HepG2 (cell line): Measurements from ENCODE around the gene ME2. TPM values are rescaled to one million over a fixed set of nuclear protein-coding genes. Genes with fewer than 3 reads are reported as not detected.

Experiments
- ATAC-seq: fragments of 200-7000 bp; cut with Tn5 transposase; 3 replicates; pipeline ENCODE4 v1.9.1; 2020; ENCODE audit warnings: mild to moderate bottlenecking, moderate library complexity
- BruUV-seq: library from RNA; stranded (reverse); fragments of 400-500 nt; replicated peaks from 2 replicates; lab custom pipeline; 2021; lab: Mats Ljungman, UMichigan
- CTCF ChIA-PET: fragments of 300-600 bp; formaldehyde crosslinking; extraction: SDS; loops from one replicate; lab custom pipeline; 2021; ENCODE audit warnings: low total read pairs, inconsistent platforms, low intra/inter-chr PET ratio; lab: Yijun Ruan, JAX
- POLR2A ChIA-PET: fragments of 350-600 bp; sonication (Branson Sonifier 250); formaldehyde crosslinking; loops from one replicate; lab custom pipeline; 2020; ENCODE audit warnings: antibody characterized with exemption, inconsistent platforms; lab: Yijun Ruan, JAX
- DNase-seq: peaks from one replicate; pipeline ENCODE4 v3.0.0-alpha.2; 2015; ENCODE audit warnings: low spot score
- FAIRE-seq: peaks from 3 replicates; lab custom pipeline; 2011; peaks lifted over from hg19 to GRCh38; lab: Jason Lieb, UNC
- H2AFZ ChIP-seq: one replicate; pipeline ENCODE4 v1.6.1; 2011; ENCODE audit warnings: low read length, inconsistent platforms
- H3K27ac ChIP-seq: fragments of 300-600 bp; 3 replicates; pipeline ENCODE4 v1.8.0; 2011; ENCODE audit warnings: mixed run types, mild to moderate bottlenecking, mixed read lengths, low read length, inconsistent platforms; ENCODE audit not compliant: insufficient read depth; ENCODE audit errors: extremely low read length
- H3K27me3 ChIP-seq, 2 experiments: fragments of 200-600 bp in 1 of 2; 2 replicates in 1 of 2; 3 replicates in 1 of 2; pipeline versions ENCODE4 v1.6.0 to v1.8.0; 2011; ENCODE audit warnings: low read length in 2 of 2, mild to moderate bottlenecking in 2 of 2, moderate library complexity in 2 of 2, inconsistent platforms in 1 of 2; ENCODE audit not compliant: insufficient read depth in 2 of 2, control insufficient read depth in 1 of 2
- H3K36me3 ChIP-seq, 2 experiments: fragments of 200-600 bp in 1 of 2; replicated peaks in 1 of 2; 2 replicates in 1 of 2; 3 replicates in 1 of 2; pipeline versions ENCODE4 v1.5.1 to v1.8.0; 2011; ENCODE audit warnings: low read length in 2 of 2, inconsistent platforms in 1 of 2; ENCODE audit not compliant: insufficient read depth in 2 of 2, control insufficient read depth in 1 of 2
- H3K4me1 ChIP-seq: 2 replicates; pipeline ENCODE4 v1.5.1; 2012; ENCODE audit warnings: low read length, inconsistent platforms; ENCODE audit not compliant: insufficient read depth
- H3K4me2 ChIP-seq: 2 replicates; pipeline ENCODE4 v1.6.0; 2011; ENCODE audit warnings: low read depth, low read length, inconsistent platforms
- H3K4me3 ChIP-seq, 3 experiments: fragments of 200-600 bp in 1 of 3; sonication (generic), shearing (Covaris generic) in 1 of 3; replicated peaks in 1 of 3; 2 replicates each; pipeline ENCODE4 v1.5.1; 2011 to 2016; ENCODE audit warnings: low read length in 3 of 3, inconsistent platforms in 2 of 3, low read depth in 2 of 3, mild to moderate bottlenecking in 2 of 3, control low read depth in 1 of 3, mixed read lengths in 1 of 3; ENCODE audit not compliant: insufficient read depth in 1 of 3
- H3K79me2 ChIP-seq: one replicate; pipeline ENCODE4 v1.6.1; 2011; ENCODE audit warnings: low read length, inconsistent platforms; ENCODE audit not compliant: insufficient read depth
- H3K9ac ChIP-seq: 2 replicates; pipeline ENCODE4 v1.6.0; 2011; ENCODE audit warnings: mild to moderate bottlenecking, low read depth, low read length, inconsistent platforms; ENCODE audit not compliant: insufficient read depth
- H3K9me3 ChIP-seq: 2 replicates; pipeline ENCODE4 v1.5.1; 2012; ENCODE audit warnings: mild to moderate bottlenecking, low read length
- H4K20me1 ChIP-seq: 2 replicates; pipeline ENCODE4 v1.6.0; 2011; ENCODE audit warnings: inconsistent platforms, mild to moderate bottlenecking, low read length, moderate library complexity; ENCODE audit not compliant: insufficient read depth
- CREB1 ChIP-seq, 2 experiments: fragments of 450-650 bp in 1 of 2; IDR thresholded peaks; 2 replicates each; pipeline ENCODE4 v1.6.1; 2016 to 2017; ENCODE audit warnings: control low read depth in 1 of 2, mild to moderate bottlenecking in 1 of 2, missing compliant biosample characterization in 1 of 2, missing genetic modification characterization in 1 of 2
- GATA4 ChIP-seq: sonication (generic); IDR thresholded peaks from 2 replicates; pipeline ENCODE4 v1.6.1; 2016; ENCODE audit warnings: antibody characterized with exemption, low read depth, borderline replicate concordance
- IKZF4 ChIP-seq: sonication (generic); formaldehyde crosslinking; IDR thresholded peaks from 2 replicates; pipeline ENCODE4 v1.5.1; 2020; ENCODE audit warnings: borderline replicate concordance, mild to moderate bottlenecking, low read depth, missing genetic modification reagents; ENCODE audit errors: not compliant biosample characterization
- NFKB2 ChIP-seq: sonication (generic); formaldehyde crosslinking; IDR thresholded peaks from 2 replicates; pipeline ENCODE4 v1.4.0; 2020; ENCODE audit warnings: missing genetic modification reagents, borderline replicate concordance
- NR1H2 ChIP-seq: sonication (generic); formaldehyde crosslinking; IDR thresholded peaks from 2 replicates; pipeline ENCODE4 v1.8.1; 2022; ENCODE audit warnings: low read depth, missing genetic modification reagents, borderline replicate concordance
- PRDM15 ChIP-seq: sonication (generic); formaldehyde crosslinking; IDR thresholded peaks from 2 replicates; pipeline ENCODE4 v1.4.0; 2020; ENCODE audit warnings: missing genetic modification reagents
- RBM22 ChIP-seq: fragments of 200-400 bp; formaldehyde crosslinking; optimal IDR thresholded peaks from 2 replicates; pipeline ENCODE3; 2017; ENCODE audit warnings: mild to moderate bottlenecking, low read length, moderate library complexity
- REL ChIP-seq: sonication (generic); formaldehyde crosslinking; conservative IDR thresholded peaks from 2 replicates; pipeline ENCODE4 v1.8.0; 2022; ENCODE audit warnings: mild to moderate bottlenecking, missing genetic modification reagents, moderate library complexity
- XBP1 ChIP-seq: sonication (generic); formaldehyde crosslinking; IDR thresholded peaks from 2 replicates; pipeline ENCODE4 v1.5.0; 2020; ENCODE audit warnings: missing genetic modification reagents
- ZNF180 ChIP-seq: sonication (generic); formaldehyde crosslinking; IDR thresholded peaks from 2 replicates; pipeline ENCODE4 v1.4.0; 2020; ENCODE audit warnings: low read depth, missing genetic modification reagents, borderline replicate concordance
- ZNF616 ChIP-seq: sonication (generic); formaldehyde crosslinking; IDR thresholded peaks from 2 replicates; pipeline ENCODE4 v1.5.0; 2020; ENCODE audit warnings: low read depth, mild to moderate bottlenecking, missing genetic modification reagents
- ZNF777 ChIP-seq: sonication (generic); formaldehyde crosslinking; IDR thresholded peaks from 2 replicates; pipeline ENCODE4 v1.4.0; 2020; ENCODE audit warnings: missing genetic modification reagents
- WGBS: methylation state at CpG from one replicate; pipeline ENCODE4 v1.1.6; 2017; ENCODE audit warnings: low lambda C conversion rate; 5-methylcytosine and 5-hydroxymethylcytosine counted together
- in situ Hi-C: cut with HindIII; loops from 2 replicates; pipeline ENCODE4 v1.10.0; 2017; ENCODE audit warnings: low pct_unique_long_range_greater_than_20kb; ENCODE audit not compliant: extremely low pct_ligation_motif_present
- intact Hi-C: fragments of 100-400 bp; cut with micrococcal nuclease; formaldehyde crosslinking; loops from one replicate; pipeline ENCODE4 v1.10.0; 2022; ENCODE audit not compliant: unreplicated experiment
- polyA plus RNA-seq, 8 experiments: library from polyadenylated mRNA; depleted of rRNA in 3 of 8; stranded (reverse) in 7 of 8; unstranded in 1 of 8; fragments of >200 nt; fragmentation: Illumina TruSeq in 4 of 8; extraction: Trizol in 4 of 8; gene quantifications; 2 replicates each; pipeline versions ENCODE4 v1.2.1 to v1.2.3, GENCODE V29; 2011 to 2016; ENCODE audit warnings: low read depth in 4 of 8, missing spikeins in 1 of 8, mixed read lengths in 1 of 8; ENCODE audit not compliant: insufficient read depth in 1 of 8
- total RNA-seq, 5 experiments: library from RNA; depleted of rRNA; stranded (reverse); fragments of >200 nt; fragmentation: Illumina TruSeq; extraction: Trizol; gene quantifications; 2 replicates each; pipeline ENCODE4 v1.2.3, GENCODE V29; 2016; ENCODE audit warnings: low read depth in 1 of 5
- TF ChIP-seq, protein P1 (sequence below): sonication (generic); formaldehyde crosslinking; IDR thresholded peaks from 2 replicates; pipeline ENCODE4 v1.4.0; 2020; ENCODE audit warnings: mild to moderate bottlenecking, low read depth, missing genetic modification reagents
- TF ChIP-seq, protein P2 (sequence below): sonication (generic); formaldehyde crosslinking; IDR thresholded peaks from 2 replicates; pipeline ENCODE4 v1.9.0; 2021; ENCODE audit warnings: mild to moderate bottlenecking, missing genetic modification reagents

The ME2 gene
- total and polyA plus RNA-seq, 2 of the 13 experiments (the other 11 are each of a cell fraction or from before 2014, with no cell fraction given), result 17.3 to 20.6 TPM

GRCh38 chr18:50956116-50956515, 77.2 kb downstream of the ME2 start:
- ATAC-seq, result no peak
- ChIA-PET POLR2A (interaction anchor here (1.3 to 2.2 kb wide), 2 partner anchors 12 to 74 kb away, joined by 3 to 7 read pairs; partner anchors contain the start of genes ELAC1 and SMAD4), CTCF (no interaction called here)
- no peaks in the 10 kb centered on the region for H3K36me3 ChIP-seq
- intact Hi-C loops, result no loop called here
- no peak for DNase-seq
- no peak overlapping the region for H3K27ac ChIP-seq
- in situ Hi-C loops, result no loop called here
- no peak overlapping the region for H3K4me3 ChIP-seq
- no peak overlapping the region for H3K9ac ChIP-seq
- no peak for FAIRE-seq
- 69% methylated on average over 3 of the region's 3 CpGs for WGBS
- H3K4me1 ChIP-seq, result peaks cover 10% of the 10 kb centered on the region
- no peak overlapping the region for H3K4me2 ChIP-seq
- no peaks in the 10 kb centered on the region for H4K20me1 ChIP-seq
- BruUV-seq, result no TSS peak
- 0 out of 2 replicates have a peak, but pooled peaks cover under 1% of the 10 kb centered on the region for H3K9me3 ChIP-seq
- H2AFZ ChIP-seq, result no peak overlapping the region
- H3K79me2 ChIP-seq, result no peaks in the 10 kb centered on the region
- H3K27me3 ChIP-seq, result no peaks in the 10 kb centered on the region
- TF ChIP-seq NFKB2 (no peak), ZNF616 (CRISPR knock-in tag) (no peak), RBM22 (no peak), CREB1 (IDR thresholded peaks at IDR 0.05) (no peak), CREB1 (CRISPR knock-in tag; IDR thresholded peaks at IDR 0.05) (no peak), REL (CRISPR knock-in tag) (no peak), NR1H2 (CRISPR knock-in tag) (no peak), PRDM15 (CRISPR knock-in tag) (no peak), ZNF777 (CRISPR knock-in tag) (no peak), ZNF180 (no peak), GATA4 (no peak), IKZF4 (CRISPR knock-in tag) (no peak), XBP1 (no peak)
- TF ChIP-seq, protein P1, sequence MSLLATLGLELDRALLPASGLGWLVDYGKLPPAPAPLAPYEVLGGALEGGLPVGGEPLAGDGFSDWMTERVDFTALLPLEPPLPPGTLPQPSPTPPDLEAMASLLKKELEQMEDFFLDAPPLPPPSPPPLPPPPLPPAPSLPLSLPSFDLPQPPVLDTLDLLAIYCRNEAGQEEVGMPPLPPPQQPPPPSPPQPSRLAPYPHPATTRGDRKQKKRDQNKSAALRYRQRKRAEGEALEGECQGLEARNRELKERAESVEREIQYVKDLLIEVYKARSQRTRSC (CRISPR knock-in tag), result no peak
- TF ChIP-seq, protein P2, sequence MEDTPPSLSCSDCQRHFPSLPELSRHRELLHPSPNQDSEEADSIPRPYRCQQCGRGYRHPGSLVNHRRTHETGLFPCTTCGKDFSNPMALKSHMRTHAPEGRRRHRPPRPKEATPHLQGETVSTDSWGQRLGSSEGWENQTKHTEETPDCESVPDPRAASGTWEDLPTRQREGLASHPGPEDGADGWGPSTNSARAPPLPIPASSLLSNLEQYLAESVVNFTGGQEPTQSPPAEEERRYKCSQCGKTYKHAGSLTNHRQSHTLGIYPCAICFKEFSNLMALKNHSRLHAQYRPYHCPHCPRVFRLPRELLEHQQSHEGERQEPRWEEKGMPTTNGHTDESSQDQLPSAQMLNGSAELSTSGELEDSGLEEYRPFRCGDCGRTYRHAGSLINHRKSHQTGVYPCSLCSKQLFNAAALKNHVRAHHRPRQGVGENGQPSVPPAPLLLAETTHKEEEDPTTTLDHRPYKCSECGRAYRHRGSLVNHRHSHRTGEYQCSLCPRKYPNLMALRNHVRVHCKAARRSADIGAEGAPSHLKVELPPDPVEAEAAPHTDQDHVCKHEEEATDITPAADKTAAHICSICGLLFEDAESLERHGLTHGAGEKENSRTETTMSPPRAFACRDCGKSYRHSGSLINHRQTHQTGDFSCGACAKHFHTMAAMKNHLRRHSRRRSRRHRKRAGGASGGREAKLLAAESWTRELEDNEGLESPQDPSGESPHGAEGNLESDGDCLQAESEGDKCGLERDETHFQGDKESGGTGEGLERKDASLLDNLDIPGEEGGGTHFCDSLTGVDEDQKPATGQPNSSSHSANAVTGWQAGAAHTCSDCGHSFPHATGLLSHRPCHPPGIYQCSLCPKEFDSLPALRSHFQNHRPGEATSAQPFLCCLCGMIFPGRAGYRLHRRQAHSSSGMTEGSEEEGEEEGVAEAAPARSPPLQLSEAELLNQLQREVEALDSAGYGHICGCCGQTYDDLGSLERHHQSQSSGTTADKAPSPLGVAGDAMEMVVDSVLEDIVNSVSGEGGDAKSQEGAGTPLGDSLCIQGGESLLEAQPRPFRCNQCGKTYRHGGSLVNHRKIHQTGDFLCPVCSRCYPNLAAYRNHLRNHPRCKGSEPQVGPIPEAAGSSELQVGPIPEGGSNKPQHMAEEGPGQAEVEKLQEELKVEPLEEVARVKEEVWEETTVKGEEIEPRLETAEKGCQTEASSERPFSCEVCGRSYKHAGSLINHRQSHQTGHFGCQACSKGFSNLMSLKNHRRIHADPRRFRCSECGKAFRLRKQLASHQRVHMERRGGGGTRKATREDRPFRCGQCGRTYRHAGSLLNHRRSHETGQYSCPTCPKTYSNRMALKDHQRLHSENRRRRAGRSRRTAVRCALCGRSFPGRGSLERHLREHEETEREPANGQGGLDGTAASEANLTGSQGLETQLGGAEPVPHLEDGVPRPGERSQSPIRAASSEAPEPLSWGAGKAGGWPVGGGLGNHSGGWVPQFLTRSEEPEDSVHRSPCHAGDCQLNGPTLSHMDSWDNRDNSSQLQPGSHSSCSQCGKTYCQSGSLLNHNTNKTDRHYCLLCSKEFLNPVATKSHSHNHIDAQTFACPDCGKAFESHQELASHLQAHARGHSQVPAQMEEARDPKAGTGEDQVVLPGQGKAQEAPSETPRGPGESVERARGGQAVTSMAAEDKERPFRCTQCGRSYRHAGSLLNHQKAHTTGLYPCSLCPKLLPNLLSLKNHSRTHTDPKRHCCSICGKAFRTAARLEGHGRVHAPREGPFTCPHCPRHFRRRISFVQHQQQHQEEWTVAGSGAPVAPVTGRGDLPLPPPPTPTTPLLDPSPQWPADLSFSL (CRISPR knock-in tag), result no peak
